ENCODE data around the gene CROCC2.

CROCC2 gene

GRCh38 chr2:240957656-240958365 is 51.7 kb downstream of the CROCC2 start:
- POLR2A ChIA-PET: no interaction called here

GRCh38 chr2:240958366-240959213 is 52.5 kb downstream of the CROCC2 start:
- no peak for DNase-seq (ENCODE audit: extremely low spot score)
- ChIA-PET POLR2A (no interaction called here), CTCF (no interaction called here)
- TF ChIP-seq FOXK2 (IDR thresholded peaks at IDR 0.05) (no peak), BHLHE40 (IDR thresholded peaks at IDR 0.05; ENCODE audit: borderline replicate concordance) (no peak), L3MBTL2 (conservative IDR thresholded peaks at IDR 0.05) (no peak)

More at GRCh38 chr2:240957656-240958365, 51.7 kb downstream of the CROCC2 start:
- no peak for TF ChIP-seq PKNOX1 (IDR thresholded peaks at IDR 0.05)
- TF ChIP-seq FOXM1 (IDR thresholded peaks at IDR 0.05; ENCODE audit: borderline replicate concordance): no peak
- TF ChIP-seq ARNT (IDR thresholded peaks at IDR 0.05): no peak
- no peak for TF ChIP-seq NFRKB (IDR thresholded peaks at IDR 0.05)
- TF ChIP-seq SP1 (IDR thresholded peaks at IDR 0.05): no peak
- no peak for TF ChIP-seq LEF1 (IDR thresholded peaks at IDR 0.05; ENCODE audit: borderline replicate concordance)
- no peak for TF ChIP-seq BHLHE40 (IDR thresholded peaks at IDR 0.05; ENCODE audit: borderline replicate concordance)
- no peak for TF ChIP-seq CTBP1 (IDR thresholded peaks at IDR 0.05; ENCODE audit: borderline replicate concordance)
- no peak for TF ChIP-seq SUZ12 (IDR thresholded peaks at IDR 0.05)
- no peak for TF ChIP-seq FOXK2 (IDR thresholded peaks at IDR 0.05)
- TF ChIP-seq ZNF384 (IDR thresholded peaks at IDR 0.05): no peak
- no peak for TF ChIP-seq FOXA1 (IDR thresholded peaks at IDR 0.05)
- TF ChIP-seq ELF4 (IDR thresholded peaks at IDR 0.05): no peak
- TF ChIP-seq L3MBTL2 (conservative IDR thresholded peaks at IDR 0.05): no peak
- no peak for TF ChIP-seq TARDBP (IDR thresholded peaks at IDR 0.05)
- no peak for TF ChIP-seq HDGF (IDR thresholded peaks at IDR 0.05; ENCODE audit: borderline replicate concordance)
- DNase-seq (ENCODE audit: extremely low spot score): no peak
- CTCF ChIA-PET: no interaction called here

- no peak for TF ChIP-seq LEF1 (IDR thresholded peaks at IDR 0.05; ENCODE audit: borderline replicate concordance)
- TF ChIP-seq CTBP1 (IDR thresholded peaks at IDR 0.05; ENCODE audit: borderline replicate concordance): no peak
- no peak for TF ChIP-seq FOXK2 (IDR thresholded peaks at IDR 0.05)
- no peak for TF ChIP-seq BHLHE40 (IDR thresholded peaks at IDR 0.05; ENCODE audit: borderline replicate concordance)
- TF ChIP-seq NFRKB (IDR thresholded peaks at IDR 0.05): no peak
- TF ChIP-seq FOXM1 (IDR thresholded peaks at IDR 0.05; ENCODE audit: borderline replicate concordance): no peak
- no peak for TF ChIP-seq TARDBP (IDR thresholded peaks at IDR 0.05)
- no peak for TF ChIP-seq SP1 (IDR thresholded peaks at IDR 0.05)
- no peak for TF ChIP-seq SUZ12 (IDR thresholded peaks at IDR 0.05)
- ChIA-PET POLR2A (no interaction called here), CTCF (no interaction called here)
- no peak for DNase-seq (ENCODE audit: extremely low spot score)
Observed at GRCh38 chr2:240959214-240959940, 53.2 kb downstream of the CROCC2 start.

GRCh38 chr2:240959941-240960308 is 53.8 kb downstream of the CROCC2 start:
- TF ChIP-seq NFRKB (IDR thresholded peaks at IDR 0.05) (no peak), SP1 (IDR thresholded peaks at IDR 0.05) (no peak), ELF4 (IDR thresholded peaks at IDR 0.05) (no peak)
- CTCF ChIA-PET: no interaction called here
- POLR2A ChIA-PET: no interaction called here
- no peak for DNase-seq (ENCODE audit: extremely low spot score)

- no peak for DNase-seq (ENCODE audit: extremely low spot score)
- POLR2A ChIA-PET: no interaction called here
- TF ChIP-seq CTBP1 (IDR thresholded peaks at IDR 0.05; ENCODE audit: borderline replicate concordance) (no peak), FOXA1 (IDR thresholded peaks at IDR 0.05) (no peak), HDGF (IDR thresholded peaks at IDR 0.05; ENCODE audit: borderline replicate concordance) (no peak), LEF1 (IDR thresholded peaks at IDR 0.05; ENCODE audit: borderline replicate concordance) (no peak), ZNF384 (IDR thresholded peaks at IDR 0.05) (no peak), SUZ12 (IDR thresholded peaks at IDR 0.05) (no peak), BHLHE40 (IDR thresholded peaks at IDR 0.05; ENCODE audit: borderline replicate concordance) (no peak), ELF4 (IDR thresholded peaks at IDR 0.05) (no peak), ARNT (IDR thresholded peaks at IDR 0.05) (no peak), L3MBTL2 (conservative IDR thresholded peaks at IDR 0.05) (no peak), FOXK2 (IDR thresholded peaks at IDR 0.05) (no peak), PKNOX1 (IDR thresholded peaks at IDR 0.05) (no peak), NFRKB (IDR thresholded peaks at IDR 0.05) (no peak), FOXM1 (IDR thresholded peaks at IDR 0.05; ENCODE audit: borderline replicate concordance) (no peak), TARDBP (IDR thresholded peaks at IDR 0.05) (no peak)
- CTCF ChIA-PET: no interaction called here
Observed at GRCh38 chr2:240960309-240960970, 54.3 kb downstream of the CROCC2 start.
